Nephron (organoid): ENCODE results near the gene IRF2.

Experiments
- H3K27ac Mint-ChIP-seq, 3 experiments: 2 replicates each; pipeline ENCODE4 v1.8.0; 2020; ENCODE audit warnings: mixed read lengths in 3 of 3, mild to moderate bottlenecking in 2 of 3, moderate library complexity in 1 of 3
- H3K27me3 Mint-ChIP-seq: 2 replicates; pipeline ENCODE4 v1.8.0; 2021; ENCODE audit warnings: low read depth, mild to moderate bottlenecking, moderate library complexity, mixed read lengths
- H3K36me3 Mint-ChIP-seq: 2 replicates; pipeline ENCODE4 v1.8.0; 2020; ENCODE audit warnings: low read depth, mixed read lengths
- H3K4me1 Mint-ChIP-seq: 2 replicates; pipeline ENCODE4 v1.8.0; 2020; ENCODE audit warnings: mixed read lengths
- H3K4me3 Mint-ChIP-seq, 3 experiments: 2 replicates each; pipeline ENCODE4 v1.8.0; 2020; ENCODE audit warnings: mild to moderate bottlenecking in 3 of 3, mixed read lengths in 3 of 3, moderate library complexity in 2 of 3
- H3K9me3 Mint-ChIP-seq: 2 replicates; pipeline ENCODE4 v1.8.0; 2020; ENCODE audit warnings: mixed read lengths
- CTCF ChIP-seq, 3 experiments: fragments of 200-600 bp; sonication (generic); IDR thresholded peaks; one replicate each; pipeline ENCODE4 v1.5.0; 2021; ENCODE audit warnings: antibody characterized with exemption in 3 of 3; ENCODE audit not compliant: unreplicated experiment in 3 of 3

IRF2 gene

GRCh38 chr4:184399512-184399908, 74.8 kb downstream of the IRF2 start:
- H3K4me1 Mint-ChIP-seq = peaks cover 28% of the 10 kb centered on the region
- H3K27me3 Mint-ChIP-seq = no peaks in the 10 kb centered on the region
- H3K36me3 Mint-ChIP-seq = peaks cover 60% of the 10 kb centered on the region
- H3K4me3 Mint-ChIP-seq = no peak overlapping the region
- no peak for TF ChIP-seq CTCF (IDR thresholded peaks at IDR 0.05; ENCODE audit: unreplicated experiment in 3 of 3)
- no peaks in the 10 kb centered on the region for H3K9me3 Mint-ChIP-seq
- H3K27ac Mint-ChIP-seq = peak overlapping the region in 1 of 3 experiments; percentile 87

- Mint-ChIP-seq H3K27me3 (no peaks in the 10 kb centered on the region), H3K4me3 (no peak overlapping the region), H3K4me1 (peaks cover 28% of the 10 kb centered on the region), H3K9me3 (no peaks in the 10 kb centered on the region), H3K27ac (no peak overlapping the region), H3K36me3 (peaks cover 65% of the 10 kb centered on the region)
- TF ChIP-seq CTCF (IDR thresholded peaks at IDR 0.05; ENCODE audit: unreplicated experiment in 3 of 3) = no peak
Measured at GRCh38 chr4:184398741-184399511, 75.4 kb downstream of the IRF2 start.

GRCh38 chr4:184397516-184398163, 76.7 kb downstream of the IRF2 start:
- TF ChIP-seq CTCF (IDR thresholded peaks at IDR 0.05; ENCODE audit: unreplicated experiment in 3 of 3) = no peak
- no peaks in the 10 kb centered on the region for H3K27me3 Mint-ChIP-seq
- no peaks in the 10 kb centered on the region for H3K9me3 Mint-ChIP-seq
- H3K36me3 Mint-ChIP-seq = peaks cover 74% of the 10 kb centered on the region
- peaks cover 23% of the 10 kb centered on the region for H3K4me1 Mint-ChIP-seq
- H3K4me3 Mint-ChIP-seq = no peak overlapping the region
- no peak overlapping the region for H3K27ac Mint-ChIP-seq

GRCh38 chr4:184396570-184397515, 77.5 kb downstream of the IRF2 start:
- Mint-ChIP-seq H3K4me3 (no peak overlapping the region), H3K27ac (peak overlapping the region in 1 of 3 experiments; percentile 87), H3K36me3 (peaks cover 75% of the 10 kb centered on the region), H3K9me3 (no peaks in the 10 kb centered on the region), H3K27me3 (no peaks in the 10 kb centered on the region), H3K4me1 (peaks cover 18% of the 10 kb centered on the region)
- TF ChIP-seq CTCF (IDR thresholded peaks at IDR 0.05; ENCODE audit: unreplicated experiment in 3 of 3) = no peak

GRCh38 chr4:184395971-184396391, 78.4 kb downstream of the IRF2 start:
- H3K27ac Mint-ChIP-seq = peak overlapping the region in 2 of 3 experiments; percentile 46 to 87
- peaks cover 10% of the 10 kb centered on the region for H3K4me1 Mint-ChIP-seq
- peaks cover 82% of the 10 kb centered on the region for H3K36me3 Mint-ChIP-seq
- H3K27me3 Mint-ChIP-seq = no peaks in the 10 kb centered on the region
- H3K4me3 Mint-ChIP-seq = no peak overlapping the region
- TF ChIP-seq CTCF (IDR thresholded peaks at IDR 0.05; ENCODE audit: unreplicated experiment in 3 of 3) = no peak
- H3K9me3 Mint-ChIP-seq = no peaks in the 10 kb centered on the region
